H1 (cell line): ENCODE measurements around the gene THSD1. TPM values are rescaled to one million over a fixed set of nuclear protein-coding genes. Genes with fewer than 3 reads are reported as not detected.

ENCODE experiments used
- CTCF ChIA-PET: fragments of 300-600 bp; sonication (Branson Sonifier 250); formaldehyde crosslinking; loops from one replicate; lab custom pipeline; 2021; ENCODE audit not compliant: partially characterized antibody; lab: Charles Lee
- POLR2A ChIA-PET: fragments of 300-600 bp; sonication (Branson Sonifier 250); formaldehyde crosslinking; loops from one replicate; lab custom pipeline; 2021; ENCODE audit warnings: inconsistent platforms; ENCODE audit not compliant: partially characterized antibody; lab: Charles Lee
- DNase-seq, 2 experiments: peaks; one replicate each; pipeline versions ENCODE4 v3.0.0 to v3.0.0-alpha.2; 2010 to 2022; ENCODE audit warnings: low spot score in 2 of 2, low read depth in 1 of 2, mixed read lengths in 1 of 2
- FAIRE-seq: peaks from 2 replicates; lab custom pipeline; 2011; peaks lifted over from hg19 to GRCh38; lab: Jason Lieb, UNC
- H2AFZ ChIP-seq: 2 replicates; pipeline ENCODE4 v1.8.1; 2012; ENCODE audit warnings: low read length, inconsistent platforms
- H2AK5ac ChIP-seq: 2 replicates; pipeline ENCODE4 v1.6.1; 2013; ENCODE audit warnings: low read depth, low read length
- H2BK120ac ChIP-seq: replicated peaks from 2 replicates; pipeline ENCODE3; 2013; ENCODE audit warnings: low read depth, low read length, inconsistent platforms
- H2BK12ac ChIP-seq: 2 replicates; pipeline ENCODE4 v1.6.1; 2013; ENCODE audit warnings: low read depth, low read length
- H2BK15ac ChIP-seq: 2 replicates; pipeline ENCODE4 v1.6.1; 2013; ENCODE audit warnings: low read length
- H2BK20ac ChIP-seq: 2 replicates; pipeline ENCODE4 v1.6.1; 2013; ENCODE audit warnings: low read length
- H2BK5ac ChIP-seq: 2 replicates; pipeline ENCODE4 v1.6.1; 2013; ENCODE audit warnings: low read depth, low read length
- H3K14ac ChIP-seq: 2 replicates; pipeline ENCODE4 v1.6.1; 2013; ENCODE audit warnings: inconsistent platforms; ENCODE audit not compliant: insufficient read length
- H3K18ac ChIP-seq: 2 replicates; pipeline ENCODE4 v1.6.1; 2013; ENCODE audit warnings: low read length; ENCODE audit errors: extremely low read depth
- H3K23ac ChIP-seq: 2 replicates; pipeline ENCODE4 v1.6.1; 2013; ENCODE audit warnings: inconsistent platforms; ENCODE audit not compliant: insufficient read length
- H3K23me2 ChIP-seq: 2 replicates; pipeline ENCODE4 v1.6.1; 2013; ENCODE audit warnings: low read depth, low read length
- H3K27ac ChIP-seq: 2 replicates; pipeline ENCODE4 v1.6.1; 2011; ENCODE audit warnings: low read depth, low read length, inconsistent platforms
- H3K27me3 ChIP-seq, 4 experiments: replicated peaks in 1 of 4; 1 replicate in 1 of 4; 2 replicates in 3 of 4; pipeline versions ENCODE4 v1.6.1 to v1.8.1; 2011 to 2013; ENCODE audit warnings: low read length in 3 of 4, mild to moderate bottlenecking in 3 of 4, inconsistent platforms in 2 of 4, mixed read lengths in 2 of 4, moderate library complexity in 1 of 4; ENCODE audit not compliant: control insufficient read depth in 3 of 4, insufficient read depth in 3 of 4; ENCODE audit errors: extremely low read depth in 1 of 4
- H3K36me3 ChIP-seq, 4 experiments: 2 replicates each; pipeline versions ENCODE4 v1.6.1 to v1.8.1; 2011 to 2013; ENCODE audit warnings: mild to moderate bottlenecking in 4 of 4, low read length in 3 of 4, moderate library complexity in 2 of 4, control low read depth in 1 of 4, inconsistent platforms in 1 of 4; ENCODE audit not compliant: insufficient read depth in 4 of 4, control insufficient read depth in 2 of 4
- H3K4ac ChIP-seq: replicated peaks from 2 replicates; pipeline ENCODE3; 2013; ENCODE audit warnings: low read length, low read depth, mixed read lengths, inconsistent platforms; ENCODE audit not compliant: insufficient read length
- H3K4me1 ChIP-seq, 4 experiments: replicated peaks in 1 of 4; 1 replicate in 1 of 4; 2 replicates in 3 of 4; pipeline versions ENCODE4 v1.6.1 to v1.8.1; 2011 to 2013; ENCODE audit warnings: low read length in 3 of 4, inconsistent platforms in 2 of 4, mixed read lengths in 1 of 4; ENCODE audit not compliant: insufficient read depth in 4 of 4, control insufficient read depth in 3 of 4
- H3K4me2 ChIP-seq, 2 experiments: 2 replicates each; pipeline versions ENCODE4 v1.6.1 to v1.8.1; 2011 to 2013; ENCODE audit warnings: low read depth in 2 of 2, low read length in 2 of 2, control low read depth in 1 of 2, inconsistent platforms in 1 of 2, mild to moderate bottlenecking in 1 of 2; ENCODE audit not compliant: insufficient read depth in 1 of 2
- H3K4me3 ChIP-seq, 4 experiments: fragments of 200-600, 300-600 bp in 1 of 4; sonication (generic), shearing (Covaris generic), sonication (Bioruptor Twin) in 1 of 4; 2 replicates each; pipeline versions ENCODE4 v1.5.1 to v1.8.1; 2011 to 2016; ENCODE audit warnings: low read length in 4 of 4, low read depth in 3 of 4, control low read depth in 2 of 4, inconsistent platforms in 2 of 4, mild to moderate bottlenecking in 2 of 4, mixed read lengths in 1 of 4, moderate library complexity in 1 of 4; ENCODE audit not compliant: insufficient read depth in 2 of 4; ENCODE audit errors: extremely low read depth in 1 of 4
- H3K56ac ChIP-seq: replicated peaks from 2 replicates; pipeline ENCODE3; 2013; ENCODE audit warnings: low read depth, mild to moderate bottlenecking, mixed read lengths, low read length, inconsistent platforms; ENCODE audit not compliant: insufficient read length
- H3K79me1 ChIP-seq: 2 replicates; pipeline ENCODE4 v1.6.1; 2013; ENCODE audit warnings: low read depth, low read length, control low read depth
- H3K79me2 ChIP-seq, 2 experiments: 2 replicates each; pipeline versions ENCODE4 v1.6.1 to v1.8.1; 2012 to 2013; ENCODE audit warnings: low read length in 2 of 2, mild to moderate bottlenecking in 2 of 2, inconsistent platforms in 1 of 2; ENCODE audit not compliant: insufficient read depth in 2 of 2, control insufficient read depth in 1 of 2
- H3K9ac ChIP-seq, 4 experiments: replicated peaks in 1 of 4; 1 replicate in 1 of 4; 2 replicates in 3 of 4; pipeline versions ENCODE4 v1.6.1 to v1.8.1; 2011 to 2013; ENCODE audit warnings: low read depth in 3 of 4, low read length in 3 of 4, control low read depth in 2 of 4, mild to moderate bottlenecking in 2 of 4, moderate library complexity in 2 of 4, inconsistent platforms in 1 of 4; ENCODE audit errors: extremely low read depth in 1 of 4
- H3K9me3 ChIP-seq, 2 experiments: 2 replicates each; pipeline versions ENCODE4 v1.6.1 to v1.8.1; 2012 to 2013; ENCODE audit warnings: mild to moderate bottlenecking in 2 of 2, moderate library complexity in 2 of 2, control low read depth in 1 of 2, inconsistent platforms in 1 of 2, low read depth in 1 of 2, low read length in 1 of 2, mixed read lengths in 1 of 2; ENCODE audit not compliant: insufficient read depth in 2 of 2
- H4K20me1 ChIP-seq, 2 experiments: replicated peaks in 1 of 2; 2 replicates each; pipeline versions ENCODE3 to v1.8.1; 2011 to 2013; ENCODE audit warnings: inconsistent platforms in 2 of 2, low read length in 2 of 2, mild to moderate bottlenecking in 1 of 2; ENCODE audit not compliant: insufficient read depth in 2 of 2, control insufficient read depth in 1 of 2
- H4K5ac ChIP-seq: 2 replicates; pipeline ENCODE4 v1.6.1; 2013; ENCODE audit warnings: low read length, low read depth, mixed read lengths, inconsistent platforms; ENCODE audit not compliant: insufficient read length
- H4K8ac ChIP-seq: 2 replicates; pipeline ENCODE4 v1.8.0; 2013; ENCODE audit warnings: mild to moderate bottlenecking, moderate library complexity, low read length, inconsistent platforms; ENCODE audit not compliant: insufficient read depth; ENCODE audit errors: extremely low read depth
- H4K91ac ChIP-seq: replicated peaks from 2 replicates; pipeline ENCODE3; 2013; ENCODE audit warnings: low read length, mixed read lengths, inconsistent platforms; ENCODE audit not compliant: insufficient read length
- ASH2L ChIP-seq: fragments of 200-600, 300-600 bp; sonication (generic); IDR thresholded peaks from one replicate; pipeline ENCODE4 v1.7.1; 2017; ENCODE audit warnings: low read length
- CHD2 ChIP-seq: IDR thresholded peaks from 2 replicates; pipeline ENCODE4 v1.6.1; 2012; ENCODE audit warnings: low read length, improper control_type of control experiment
- CREB1 ChIP-seq: IDR thresholded peaks from 2 replicates; pipeline ENCODE4 v1.6.1; 2012; ENCODE audit warnings: inconsistent platforms
- MAX ChIP-seq: IDR thresholded peaks from 2 replicates; pipeline ENCODE4 v1.6.1; 2012; ENCODE audit warnings: inconsistent platforms
- SP1 ChIP-seq: IDR thresholded peaks from 2 replicates; pipeline ENCODE4 v1.6.1; 2011; ENCODE audit warnings: low read depth, low read length
- SUZ12 ChIP-seq: fragments of 200-600 bp; sonication (generic); IDR thresholded peaks from 2 replicates; pipeline ENCODE4 v1.6.1; 2012; ENCODE audit warnings: mild to moderate bottlenecking, inconsistent platforms, low read length, moderate library complexity, mixed read lengths
- TAF1 ChIP-seq: IDR thresholded peaks from 2 replicates; pipeline ENCODE4 v1.6.1; 2011; ENCODE audit warnings: mild to moderate bottlenecking, low read depth, low read length
- TBP ChIP-seq: IDR thresholded peaks from 2 replicates; pipeline ENCODE4 v1.6.1; 2011; ENCODE audit warnings: low read depth, low read length, improper control_type of control experiment
- USF2 ChIP-seq: IDR thresholded peaks from 2 replicates; pipeline ENCODE4 v1.6.1; 2011; ENCODE audit warnings: low read length, improper control_type of control experiment
- WGBS, 2 experiments: shearing (Covaris generic) in 1 of 2; methylation state at CpG; one replicate each; pipeline versions ENCODE4 v1.1.6 to v1.1.7; 2013 to 2015; ENCODE audit warnings: low lambda C conversion rate in 2 of 2, mixed read lengths in 2 of 2, inconsistent platforms in 1 of 2, low coverage in 1 of 2, missing lambda C conversion rate in 1 of 2; ENCODE audit not compliant: insufficient replicate concordance in 2 of 2, insufficient coverage in 1 of 2, insufficient read length in 1 of 2; ENCODE audit errors: extremely low coverage in 1 of 2, missing lambda C conversion rate in 1 of 2; 5-methylcytosine and 5-hydroxymethylcytosine counted together
- polyA plus RNA-seq, 7 experiments: library from polyadenylated mRNA; depleted of rRNA in 3 of 7; stranded (reverse) in 5 of 7; unstranded in 2 of 7; fragments of >200 nt in 5 of 7; fragments of 200-250 nt in 2 of 7; gene quantifications; 1 replicate in 5 of 7; 2 replicates in 1 of 7; 4 replicates in 1 of 7; pipeline versions ENCODE4 v1.2.1 to v1.2.3, GENCODE V29; 2011 to 2013; ENCODE audit warnings: missing spikeins in 2 of 7, mixed read lengths in 2 of 7
- total RNA-seq: library from RNA; stranded (reverse); fragmentation: NEBNext Ultra II Directional; extraction: Animal tissue kit (Norgen Biotek cat#: 25700); gene quantifications from 2 replicates; pipeline ENCODE4 v1.2.1, GENCODE V29; 2021

Gene THSD1
- total and polyA plus RNA-seq, 2 of the 8 experiments (the other 6 are each of a cell fraction or from before 2014, with no cell fraction given): 0.17 to 0.35 TPM

GRCh38 chr13:52419080-52419479 lies 13.1 kb upstream of the THSD1 start:
- Histone ChIP-seq H4K91ac (no peak overlapping the region), H2AK5ac (no peak overlapping the region), H3K36me3 (peaks cover 0 to 18% (median 4%) of the 10 kb centered on the region in 4 experiments; a peak in 4 of 8 replicates), H3K18ac (no peak overlapping the region), H3K27me3 (no peaks in the 10 kb centered on the region), H3K23ac (no peak overlapping the region), H3K14ac (no peak overlapping the region), H3K9ac (no peak overlapping the region), H2BK120ac (no peak overlapping the region), H3K4me1 (no peaks in the 10 kb centered on the region), H4K8ac (no peak overlapping the region), H2BK15ac (no peak overlapping the region), H2BK12ac (no peak overlapping the region), H3K9me3 (no peaks in the 10 kb centered on the region), H2BK5ac (no peak overlapping the region), H3K4me3 (no peak overlapping the region), H3K79me2 (no peaks in the 10 kb centered on the region), H3K56ac (no peak overlapping the region), H3K27ac (no peak overlapping the region), H3K4me2 (no peak overlapping the region), H2BK20ac (no peak overlapping the region), H2AFZ (no peak overlapping the region), H4K5ac (no peak overlapping the region), H3K4ac (no peak overlapping the region), H4K20me1 (no peaks in the 10 kb centered on the region), H3K79me1 (no peaks in the 10 kb centered on the region), H3K23me2 (no peaks in the 10 kb centered on the region; the same call in 1 of the 2 replicates)
- ChIA-PET POLR2A (interaction anchor here (1.0 to 1.2 kb wide), 2 partner anchors 10 to 15 kb away, joined by 3 to 4 read pairs; no protein-coding TSS in a partner anchor), CTCF (interaction anchor here (1.7 kb wide), 1 partner anchor 32 kb away, joined by 6 read pairs; the partner anchor contains the start of gene VPS36)
- FAIRE-seq (no peak), DNase-seq (no peak)
- WGBS, 2 experiments: 92% methylated on average over 1 of the region's 1 CpG; no CpG with 5 or more reads in 1 of the 2 experiments
- no peak for TF ChIP-seq ASH2L
- TF ChIP-seq USF2: no peak
- no peak for TF ChIP-seq CREB1
- no peak for TF ChIP-seq TAF1
- no peak for TF ChIP-seq CHD2
- TF ChIP-seq SP1: no peak
- no peak for TF ChIP-seq SUZ12
- TF ChIP-seq TBP: no peak
- no peak for TF ChIP-seq MAX
